NB4 (cell line): ENCODE data around the gene MAP3K14.

ENCODE experiments used
- CTCF ChIP-seq: IDR thresholded peaks from one replicate; pipeline ENCODE4 v1.5.1; 2012; ENCODE audit warnings: low read depth, low read length
- MAX ChIP-seq: IDR thresholded peaks from 2 replicates; pipeline ENCODE4 v1.6.1; 2011; ENCODE audit warnings: low read depth, low read length
- MYC ChIP-seq: IDR thresholded peaks from 2 replicates; pipeline ENCODE4 v1.6.1; 2011; ENCODE audit warnings: low read depth, low read length
- POLR2A ChIP-seq: IDR thresholded peaks from 2 replicates; pipeline ENCODE4 v1.6.1; 2011; ENCODE audit warnings: mild to moderate bottlenecking; ENCODE audit not compliant: insufficient read length; ENCODE audit errors: extremely low read depth

- TF ChIP-seq CTCF = no peak
- no peak for TF ChIP-seq POLR2A
- no peak for TF ChIP-seq MAX
- no peak for TF ChIP-seq MYC
Observed at GRCh38 chr17:45313421-45313771, 3.4 kb downstream of the MAP3K14 start.
